ENCODE measurements around the gene MYRIP.
"Not testable (repeated sequence)": the region's sequence is repeated elsewhere in the genome, so short reads cannot be mapped to it uniquely, and the experiment has no call there.

MYRIP gene

GRCh38 chr3:39806820-39807219 lies 2.6 kb upstream of the MYRIP start:
- no peak for DNase-seq (ENCODE audit: low read depth)

DNA sequence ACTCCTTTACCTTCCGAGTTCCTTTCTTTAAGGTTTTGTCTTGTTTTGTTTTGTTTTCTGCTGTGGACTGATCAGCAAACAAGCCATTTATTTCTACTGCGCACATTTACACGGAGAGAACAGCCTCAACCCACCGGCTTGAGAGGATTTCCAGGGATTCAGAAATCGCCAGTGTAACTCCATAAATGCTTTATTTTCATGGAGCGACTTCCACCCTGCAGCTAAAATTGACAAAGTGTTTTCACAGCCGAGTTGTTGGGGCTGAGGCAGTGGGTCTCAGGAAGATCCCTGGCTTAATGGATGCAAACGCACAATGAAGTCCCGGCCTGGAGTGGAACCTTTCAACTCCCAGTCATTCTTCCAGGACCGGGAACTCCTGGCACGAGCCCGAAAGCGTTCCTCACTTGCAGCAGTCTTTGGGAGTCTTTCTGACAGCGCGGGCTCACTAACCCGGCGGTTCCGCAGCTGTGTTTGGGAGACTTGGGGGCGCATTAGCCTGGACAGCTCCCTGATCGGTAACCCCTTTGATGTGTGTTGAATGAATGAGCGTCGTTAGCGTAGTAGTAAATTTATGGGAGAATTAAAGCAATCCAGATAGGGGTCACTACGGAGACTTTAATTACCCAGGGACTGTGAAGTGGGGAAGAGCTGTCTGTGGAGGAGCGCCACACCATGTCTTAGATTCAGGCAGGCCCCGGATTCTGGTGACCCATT lies 785 bp upstream of the MYRIP start:
- DNase-seq (ENCODE audit: low read depth) = no peak

DNA sequence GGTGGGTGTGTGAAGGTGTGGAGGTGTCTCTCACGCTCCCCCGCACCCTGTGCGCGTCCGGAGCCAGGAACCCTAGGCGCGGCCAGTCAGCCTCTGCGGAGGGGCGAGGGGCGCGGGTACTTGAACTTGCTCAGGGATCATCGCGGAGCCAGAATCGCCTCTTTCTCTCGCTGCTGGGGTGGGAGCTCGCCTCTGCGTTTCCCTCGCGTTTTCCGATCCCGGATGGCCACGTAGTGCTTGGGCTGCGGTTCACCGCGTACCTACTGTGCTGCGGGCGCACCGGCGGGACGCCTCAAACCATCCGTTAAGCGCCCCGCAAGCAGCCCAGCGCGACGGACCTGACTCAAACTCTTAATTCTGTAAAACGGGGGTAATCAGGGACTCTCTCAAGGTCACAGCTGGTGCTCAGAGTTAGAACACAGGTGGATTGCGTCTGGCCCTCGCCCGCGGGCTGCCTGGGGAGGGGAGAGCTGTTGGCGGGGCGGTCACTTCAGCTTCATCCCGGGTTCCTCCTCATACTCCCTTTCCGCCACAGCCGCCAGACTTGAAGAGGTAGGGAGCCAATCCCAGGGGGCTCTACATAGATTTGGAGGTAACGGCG lies 686 bp downstream of the MYRIP start:
- no peak for DNase-seq (ENCODE audit: low read depth)

- DNase-seq (ENCODE audit: low read depth) = no peak
Observed at GRCh38 chr3:39810647-39811161, 1.3 kb downstream of the MYRIP start.

DNA sequence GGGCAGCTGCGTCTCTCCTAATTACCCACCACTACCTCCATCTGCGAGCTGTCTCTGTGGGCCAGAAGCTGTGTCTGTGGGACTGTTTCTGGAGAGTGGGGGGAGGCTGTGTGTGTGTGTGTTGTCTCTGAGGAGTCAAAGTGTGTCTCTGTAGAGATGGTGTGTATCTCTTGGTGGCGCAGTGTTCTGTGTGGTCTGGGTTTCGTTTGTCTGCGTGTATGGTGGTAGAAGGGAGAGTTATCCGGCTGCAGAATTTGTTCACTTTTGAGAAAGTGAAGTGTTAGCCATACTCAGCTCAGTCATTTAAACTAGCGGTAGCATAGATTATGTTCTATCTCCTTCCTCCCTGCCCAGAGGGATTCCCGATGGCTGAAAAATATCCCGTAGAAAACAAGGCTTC lies 2.2 kb downstream of the MYRIP start:
- DNase-seq (ENCODE audit: low read depth) = no peak

- DNase-seq (ENCODE audit: low read depth) = no peak
Observed at GRCh38 chr3:39812537-39812936, 3.1 kb downstream of the MYRIP start.

DNA sequence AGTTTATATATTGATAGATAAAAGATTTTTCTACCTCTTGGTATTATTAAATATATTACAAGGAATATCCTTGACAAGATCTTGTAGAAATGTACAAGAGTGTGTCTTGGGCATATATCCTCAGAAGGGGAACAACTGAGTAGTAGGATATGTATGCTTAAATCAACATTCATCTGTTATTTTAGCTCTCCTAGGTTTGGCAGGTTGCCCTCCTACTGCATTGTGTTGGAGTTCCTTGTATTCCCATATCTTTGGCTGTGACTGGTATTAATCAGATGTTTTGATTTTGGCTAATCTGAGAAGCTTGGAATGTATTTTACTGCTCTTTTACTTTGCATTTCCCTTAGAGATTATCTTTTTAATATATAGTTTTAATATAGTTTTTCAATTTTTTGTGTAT lies 4.6 kb downstream of the MYRIP start:
- peak; percentile 79 for DNase-seq (ENCODE audit: low read depth)

DNA sequence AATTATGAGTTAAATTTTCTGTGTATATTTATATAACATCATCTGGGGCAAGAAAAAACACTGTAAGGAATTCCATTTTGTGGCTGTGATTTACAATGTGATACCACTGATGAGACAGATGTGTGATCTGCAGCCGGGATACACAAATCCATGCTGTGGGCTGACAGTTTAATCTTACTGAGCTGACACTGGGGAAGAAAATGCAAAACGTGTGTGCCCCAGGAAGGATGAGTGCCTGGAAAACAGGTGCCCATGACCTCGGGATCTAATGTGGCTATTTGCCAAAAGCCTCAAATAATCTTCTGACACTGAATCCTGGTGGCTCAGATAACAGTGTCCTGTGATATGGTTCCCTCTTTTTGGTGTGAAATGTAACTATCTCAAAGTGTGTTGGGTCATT lies 10.5 kb downstream of the MYRIP start:
- DNase-seq (ENCODE audit: low read depth) = no peak

DNA sequence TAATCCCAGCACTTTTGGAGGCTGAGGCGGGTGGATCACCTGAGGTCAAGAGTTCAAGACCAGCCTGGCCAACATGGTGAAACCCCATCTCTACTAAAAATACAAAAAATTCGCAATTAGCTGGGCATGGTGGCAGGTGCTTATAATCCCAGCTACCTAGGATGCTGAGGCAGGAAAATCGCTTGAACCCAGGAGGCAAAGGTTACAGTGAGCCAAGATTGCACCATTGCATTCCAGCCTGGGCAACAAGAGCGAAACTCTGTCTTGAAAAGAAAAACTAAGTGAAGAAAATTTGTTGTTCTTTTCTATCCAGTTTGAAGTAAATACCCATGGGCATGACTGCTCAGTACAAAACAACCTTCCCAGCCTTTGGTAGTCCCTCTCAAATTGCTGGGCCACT lies 24.4 kb downstream of the MYRIP start:
- not testable (repeated sequence) for DNase-seq (ENCODE audit: low read depth)

GRCh38 chr3:39839484-39839883 lies 30.1 kb downstream of the MYRIP start:
- no peak for DNase-seq (ENCODE audit: low read depth)

GRCh38 chr3:39843440-39843839 lies 34.0 kb downstream of the MYRIP start:
- DNase-seq (ENCODE audit: low read depth) = no peak

GRCh38 chr3:39848365-39848764 lies 39.0 kb downstream of the MYRIP start:
- DNase-seq (ENCODE audit: low read depth) = no peak

DNA sequence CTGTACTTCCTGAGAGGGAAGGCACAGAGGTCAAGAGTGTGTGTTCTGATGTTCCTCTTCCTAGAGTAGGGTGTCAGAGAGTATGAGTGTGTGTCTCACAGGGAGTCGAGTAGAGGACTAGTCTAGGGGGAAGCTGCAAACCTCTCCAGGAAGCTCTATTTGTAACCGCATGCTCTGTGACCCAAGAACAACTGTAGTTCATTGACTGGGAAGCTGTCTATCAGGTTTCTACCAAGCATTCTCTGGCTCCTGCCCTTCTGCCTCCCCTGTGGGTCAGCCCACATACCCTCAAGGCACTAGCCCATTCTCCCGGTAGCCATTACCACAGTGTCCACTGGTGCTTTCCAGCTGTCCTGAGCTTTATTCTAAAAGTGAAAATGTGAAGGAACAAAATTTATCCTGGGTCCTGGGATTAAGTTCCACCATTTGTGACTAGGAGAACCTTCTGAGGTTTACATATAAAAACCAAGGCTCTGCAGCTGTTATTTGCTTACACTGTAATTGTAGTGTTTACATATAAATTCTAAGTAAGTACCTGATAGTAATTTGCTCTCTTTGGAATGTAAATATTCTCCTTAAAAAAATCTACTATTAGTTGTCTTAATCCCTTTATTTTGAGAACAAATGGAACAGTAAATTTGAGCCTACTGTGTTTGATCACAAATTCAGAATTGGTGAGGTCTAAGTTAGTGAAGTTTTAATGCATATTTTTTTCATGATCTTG lies 40.7 kb downstream of the MYRIP start:
- DNase-seq (ENCODE audit: low read depth) = no peak

DNA sequence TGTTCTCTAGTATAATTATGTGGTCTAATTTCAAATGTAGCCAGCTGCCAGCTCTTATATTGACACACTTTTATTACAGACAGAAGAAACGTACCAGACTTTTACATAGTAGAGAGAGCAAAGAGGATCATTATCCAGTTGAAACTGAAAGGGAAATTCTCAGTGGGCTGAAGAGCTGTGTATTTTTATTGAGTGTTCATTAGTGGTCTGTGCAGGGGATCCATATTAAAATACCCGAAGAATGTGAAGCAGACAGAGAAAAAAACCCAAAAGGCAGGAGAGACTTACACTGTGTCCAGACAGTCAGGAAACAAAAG lies 41.3 kb downstream of the MYRIP start:
- DNase-seq (ENCODE audit: low read depth) = no peak

- DNase-seq (ENCODE audit: low read depth) = no peak
Observed at GRCh38 chr3:39855517-39855916, 46.1 kb downstream of the MYRIP start.

- no peak for DNase-seq (ENCODE audit: low read depth)
Observed at GRCh38 chr3:39869890-39870289, 60.5 kb downstream of the MYRIP start.

GRCh38 chr3:39870706-39871105 lies 61.3 kb downstream of the MYRIP start:
- peak; percentile 9 for DNase-seq (ENCODE audit: low read depth)

- DNase-seq (ENCODE audit: low read depth) = no peak
Observed at GRCh38 chr3:39879581-39879980, 70.2 kb downstream of the MYRIP start.

DNA sequence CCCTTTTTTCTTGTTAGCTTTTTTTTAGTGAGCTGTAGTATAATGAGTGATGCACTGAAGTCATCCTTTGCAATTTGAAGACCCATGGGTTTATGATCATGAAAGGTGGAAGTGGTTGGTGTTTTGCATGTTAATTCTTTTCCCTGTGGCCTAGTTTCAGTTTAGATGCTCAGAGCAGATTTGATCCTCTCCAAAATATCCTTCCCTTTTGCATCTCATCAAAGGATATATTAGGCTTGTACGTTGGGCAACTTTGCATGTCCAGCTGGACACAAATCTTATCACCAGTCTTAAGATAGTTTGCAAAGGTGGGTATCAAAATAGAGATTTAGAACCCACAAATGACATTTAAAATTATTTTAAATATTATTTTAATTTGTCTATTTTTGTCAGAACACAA lies 72.7 kb downstream of the MYRIP start:
- no peak for DNase-seq (ENCODE audit: low read depth)

DNA sequence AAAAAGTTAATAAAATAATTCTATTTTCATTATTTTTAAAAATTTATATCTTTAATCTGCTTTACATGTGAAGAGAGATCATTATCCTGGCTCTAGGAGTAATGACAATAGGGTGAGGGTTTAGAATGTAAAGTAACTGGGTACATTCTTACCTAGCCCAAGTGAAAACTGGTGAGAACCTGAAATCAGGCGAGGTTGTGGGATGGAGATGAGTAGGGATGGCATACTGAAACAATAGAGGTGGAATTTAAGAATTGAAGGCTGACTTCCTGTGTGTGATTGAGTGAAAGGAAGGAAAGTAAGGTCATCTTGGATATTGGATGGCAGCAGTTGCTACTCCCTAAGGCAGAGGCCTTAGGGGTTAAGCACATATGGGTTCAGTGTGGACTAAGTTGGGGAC lies 82.7 kb downstream of the MYRIP start:
- DNase-seq (ENCODE audit: low read depth) = no peak

DNA sequence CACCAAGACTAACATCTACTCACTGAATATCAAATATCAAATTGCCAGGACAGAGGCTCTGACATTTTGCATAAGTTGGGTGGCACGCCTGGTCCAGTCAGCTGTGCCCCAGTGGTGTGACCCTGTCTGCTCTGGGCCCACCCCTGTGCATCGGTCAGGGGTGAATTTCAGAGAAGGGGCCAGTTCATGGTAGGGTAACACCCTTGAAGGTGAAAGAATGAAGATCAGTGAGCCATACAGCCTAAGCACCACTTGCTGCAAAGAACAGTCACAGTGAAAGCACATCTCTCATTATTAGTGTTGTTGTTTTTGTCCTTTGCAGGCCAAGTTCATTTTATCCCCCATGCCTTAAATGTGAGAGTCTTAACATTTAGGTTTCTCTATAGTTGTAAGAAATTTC lies 86.8 kb downstream of the MYRIP start:
- no peak for DNase-seq (ENCODE audit: low read depth)

DNA sequence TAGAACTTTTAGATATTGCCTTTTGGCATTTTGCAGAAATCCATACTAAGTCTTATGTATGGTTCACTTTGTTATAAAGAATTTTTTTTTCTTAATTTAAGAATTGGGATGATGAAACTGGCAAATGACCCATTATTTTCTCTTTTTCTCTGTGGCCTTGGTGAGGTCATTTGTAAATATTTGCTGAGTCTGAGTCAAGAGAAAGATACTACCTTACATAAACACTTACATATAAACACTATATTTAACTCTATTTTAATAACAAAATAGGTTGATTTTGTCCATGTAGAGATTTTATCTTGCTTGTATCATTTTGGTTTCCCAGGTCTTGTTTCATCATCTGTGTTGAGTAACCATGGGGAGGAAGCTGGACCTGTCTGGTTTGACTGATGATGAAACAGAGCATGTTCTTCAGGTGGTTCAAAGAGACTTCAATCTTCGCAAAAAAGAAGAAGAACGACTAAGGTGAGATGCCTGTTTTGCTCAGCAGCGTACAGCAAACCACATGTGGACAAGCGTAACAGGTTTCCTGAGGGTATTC lies 91.1 kb downstream of the MYRIP start:
- DNase-seq (ENCODE audit: low read depth) = no peak

- no peak for DNase-seq (ENCODE audit: low read depth)
Observed at GRCh38 chr3:39903253-39903652, 93.8 kb downstream of the MYRIP start.

Data from HS-27A (cell line).